Erythroblast (primary cell): ENCODE measurements around the gene LEUTX.
"Not testable (repeated sequence)": the region's sequence is repeated elsewhere in the genome, so short reads cannot be mapped to it uniquely, and the experiment has no call there.

Source experiments
- DNase-seq, 2 experiments: peaks; one replicate each; lab custom pipeline; 2025; lab: John Stamatoyannopoulos, UW
- GATA1 ChIP-seq: IDR thresholded peaks from 2 replicates; pipeline ENCODE4 v1.6.1; 2011; ENCODE audit warnings: low read depth, mild to moderate bottlenecking, control low read depth, low read length, moderate library complexity
- POLR2A ChIP-seq: IDR thresholded peaks from 2 replicates; pipeline ENCODE4 v1.6.1; 2011; ENCODE audit warnings: mild to moderate bottlenecking, low read length

The LEUTX gene

GRCh38 chr19:39807846-39808364 lies 29.3 kb downstream of the LEUTX start:
- TF ChIP-seq GATA1 (no peak), POLR2A (no peak)
- DNase-seq = no peak

- not testable (repeated sequence) for DNase-seq
Measured at GRCh38 chr19:39808688-39809087, 30.0 kb downstream of the LEUTX start.

GRCh38 chr19:39809368-39809767 lies 30.7 kb downstream of the LEUTX start:
- DNase-seq = no peak
- TF ChIP-seq POLR2A = no peak
- TF ChIP-seq GATA1 = no peak

- DNase-seq = no peak
- TF ChIP-seq POLR2A = no peak
- no peak for TF ChIP-seq GATA1
Measured at GRCh38 chr19:39810424-39810823, 31.8 kb downstream of the LEUTX start.

- TF ChIP-seq GATA1 (no peak), POLR2A (no peak)
- DNase-seq = no peak
Measured at GRCh38 chr19:39811064-39811463, 32.4 kb downstream of the LEUTX start.

GRCh38 chr19:39813264-39813993 lies 34.8 kb downstream of the LEUTX start:
- TF ChIP-seq GATA1 = no peak
- no peak for TF ChIP-seq POLR2A
- no peak for DNase-seq

GRCh38 chr19:39814111-39814510 lies 35.5 kb downstream of the LEUTX start:
- not testable (repeated sequence) for DNase-seq

- TF ChIP-seq GATA1 (no peak), POLR2A (no peak)
- DNase-seq = no peak
Measured at GRCh38 chr19:39814595-39814994, 35.9 kb downstream of the LEUTX start.

GRCh38 chr19:39816287-39817048 lies 37.8 kb downstream of the LEUTX start:
- DNase-seq = no peak
- TF ChIP-seq POLR2A (no peak), GATA1 (no peak)

- no peak for TF ChIP-seq GATA1
- no peak for TF ChIP-seq POLR2A
- no peak for DNase-seq
Measured at GRCh38 chr19:39817888-39818561, 39.4 kb downstream of the LEUTX start.

- no peak for DNase-seq
- TF ChIP-seq POLR2A = no peak
Measured at GRCh38 chr19:39818626-39819097, 40.0 kb downstream of the LEUTX start.

- no peak for DNase-seq
- no peak for TF ChIP-seq GATA1
- no peak for TF ChIP-seq POLR2A
Measured at GRCh38 chr19:39819786-39820185, 41.1 kb downstream of the LEUTX start.

- no peak for DNase-seq
- TF ChIP-seq GATA1 = no peak
- TF ChIP-seq POLR2A = no peak
Measured at GRCh38 chr19:39820696-39821095, 42.0 kb downstream of the LEUTX start.

GRCh38 chr19:39823686-39824085 lies 45.0 kb downstream of the LEUTX start:
- no peak for DNase-seq
- TF ChIP-seq GATA1 = no peak
- TF ChIP-seq POLR2A = no peak
